K562 (cell line): ENCODE measurements around the gene RIMBP3C. TPM values are rescaled to one million over a fixed set of nuclear protein-coding genes. Genes with fewer than 3 reads are reported as not detected.

ENCODE experiments used
- ASH1L ChIP-seq: fragments of 450-650 bp; IDR thresholded peaks from 2 replicates; pipeline ENCODE4 v1.6.1; 2018; ENCODE audit warnings: borderline replicate concordance, mild to moderate bottlenecking, low read depth; ENCODE audit not compliant: partially characterized antibody
- BCLAF1 ChIP-seq, 2 experiments: fragments of 450-650 bp in 1 of 2; IDR thresholded peaks; 2 replicates each; pipeline ENCODE4 v1.6.1; 2011 to 2017; ENCODE audit warnings: low read depth in 2 of 2, antibody characterized with exemption in 1 of 2, borderline replicate concordance in 1 of 2, low read length in 1 of 2, mild to moderate bottlenecking in 1 of 2, mixed read lengths in 1 of 2; ENCODE audit not compliant: control insufficient read depth in 1 of 2
- CSDE1 ChIP-seq, 2 experiments: fragments of 450-650 bp; IDR thresholded peaks; 2 replicates each; pipeline ENCODE4 v1.6.1; 2016; ENCODE audit warnings: mild to moderate bottlenecking in 1 of 2
- E2F1 ChIP-seq: sonication (generic); formaldehyde crosslinking; IDR thresholded peaks from 2 replicates; pipeline ENCODE4 v1.8.1; 2023; ENCODE audit warnings: mild to moderate bottlenecking, missing genetic modification reagents, moderate library complexity
- KAT2B ChIP-seq: IDR thresholded peaks from one replicate; pipeline ENCODE4 v1.6.1; 2012; ENCODE audit warnings: low read depth, mild to moderate bottlenecking, control low read depth, inconsistent platforms, low read length, moderate library complexity
- NR2C1 ChIP-seq, 2 experiments: fragments of 450-650 bp; IDR thresholded peaks; 2 replicates each; pipeline ENCODE4 v1.6.1; 2017; ENCODE audit warnings: mild to moderate bottlenecking in 2 of 2, antibody characterized with exemption in 1 of 2, inconsistent platforms in 1 of 2, missing compliant biosample characterization in 1 of 2, missing genetic modification characterization in 1 of 2
- RERE ChIP-seq: sonication (generic); formaldehyde crosslinking; IDR thresholded peaks from 2 replicates; pipeline ENCODE4 v1.8.0; 2023; ENCODE audit warnings: missing genetic modification reagents, mild to moderate bottlenecking, borderline replicate concordance
- SNIP1 ChIP-seq: fragments of 450-650 bp; IDR thresholded peaks from 2 replicates; pipeline ENCODE4 v1.7.1; 2017; ENCODE audit warnings: low read depth, mild to moderate bottlenecking
- SRF ChIP-seq, 2 experiments: fragments of 250-450, 450-650 bp in 1 of 2; sonication (Bioruptor Pico) in 1 of 2; sonication (generic) in 1 of 2; formaldehyde crosslinking; IDR thresholded peaks; 2 replicates each; pipeline versions ENCODE4 v1.5.0 to v1.5.1; 2020 to 2022; ENCODE audit warnings: mild to moderate bottlenecking in 1 of 2, missing genetic modification reagents in 1 of 2
- TBL1XR1 ChIP-seq, 2 experiments: IDR thresholded peaks; 2 replicates each; pipeline ENCODE4 v1.6.1; 2012; ENCODE audit warnings: improper control_type of control experiment in 2 of 2, low read length in 2 of 2, mild to moderate bottlenecking in 1 of 2
- TCFL5 ChIP-seq: fragments of 250-450 bp; sonication (Bioruptor Pico); conservative IDR thresholded peaks from 2 replicates; pipeline ENCODE4 v1.6.1; 2021; ENCODE audit warnings: mild to moderate bottlenecking, moderate library complexity, matching md5 sums
- ZBTB12 ChIP-seq: fragments of 250-450 bp; sonication (Bioruptor Pico); IDR thresholded peaks from 2 replicates; pipeline ENCODE4 v1.4.0; 2020
- ZKSCAN8 ChIP-seq: fragments of 200-800 bp; sonication (Bioruptor generic); IDR thresholded peaks from 2 replicates; pipeline ENCODE4 v1.6.1; 2016; ENCODE audit warnings: missing genetic modification characterization, missing compliant biosample characterization
- polyA plus RNA-seq, 8 experiments: library from polyadenylated mRNA; depleted of rRNA in 4 of 8; stranded (reverse) in 5 of 8; unstranded in 3 of 8; fragments of >200 nt; fragmentation: Nextera tagmentation in 2 of 8; fragmentation: Illumina TruSeq in 1 of 8; extraction: Ambion mirVana in 2 of 8; extraction: Trizol in 1 of 8; gene quantifications; 2 replicates each; pipeline versions ENCODE4 v1.2.1 to v1.2.3, GENCODE V29; 2011 to 2014; ENCODE audit warnings: inconsistent platforms in 1 of 8, missing spikeins in 1 of 8
- total RNA-seq, 7 experiments: library from RNA; depleted of rRNA in 6 of 7; stranded (reverse); fragments of >200 nt in 6 of 7; fragmentation: Illumina TruSeq in 2 of 7; extraction: Trizol in 2 of 7; gene quantifications; 2 replicates each; pipeline versions ENCODE4 v1.2.1 to v1.2.3, GENCODE V29; 2011 to 2021; ENCODE audit warnings: low replicate concordance in 1 of 7

The RIMBP3C gene
- total and polyA plus RNA-seq, 9 of the 15 experiments (the other 6 are each of a cell fraction or from before 2014, with no cell fraction given), result 0.09 to 0.98 (median 0.17) TPM; not detected in 2

- no peak for TF ChIP-seq BCLAF1 (IDR thresholded peaks at IDR 0.05; ENCODE audit: borderline replicate concordance in 1 of 2, control insufficient read depth in 1 of 2, low read depth in 2 of 2, low read length in 1 of 2)
- no peak for TF ChIP-seq ASH1L
- no peak for TF ChIP-seq SNIP1
- no peak for TF ChIP-seq ZKSCAN8
- peak; percentile 82 for TF ChIP-seq TCFL5 (CRISPR knock-in tag)
- no peak for TF ChIP-seq CSDE1 (IDR thresholded peaks at IDR 0.05)
- TF ChIP-seq ZBTB12 (CRISPR knock-in tag), result peak; percentile 73
- peak in 1 of 2 experiments; percentile 56; a peak in 1 of 4 replicates for TF ChIP-seq SRF (CRISPR knock-in tag; IDR thresholded peaks at IDR 0.05)
- TF ChIP-seq RERE (CRISPR knock-in tag), result no peak
- peak; percentile 98 for TF ChIP-seq E2F1
- no peak for TF ChIP-seq NR2C1 (IDR thresholded peaks at IDR 0.05)
- no peak for TF ChIP-seq NR2C1 (tag; IDR thresholded peaks at IDR 0.05)
- TF ChIP-seq TBL1XR1 (IDR thresholded peaks at IDR 0.05; ENCODE audit: low read length in 2 of 2), result peak; percentile 80 to 82; a peak in 3 of 4 replicates
- TF ChIP-seq KAT2B, result peak; percentile 23
Measured at GRCh38 chr22:21567456-21568346, 16.4 kb upstream of the RIMBP3C start, which contains the start of gene UBE2L3 (continued).
